Measurements from ENCODE around the gene TPCN2. TPM values are rescaled to one million over a fixed set of nuclear protein-coding genes. Genes with fewer than 3 reads are reported as not detected.

The TPCN2 gene
- total RNA-seq, 2 donors from 2014 or later: 4.2 to 5.3 TPM

- H3K9me3 ChIP-seq: no peaks in the 10 kb centered on the region
- DNase-seq (ENCODE audit: low spot score): no peak
- H3K27ac ChIP-seq: no peak overlapping the region
- no peak for TF ChIP-seq CTCF (IDR thresholded peaks at IDR 0.05)
- no peaks in the 10 kb centered on the region for H3K27me3 ChIP-seq
- peaks cover 8% of the 10 kb centered on the region for H3K36me3 ChIP-seq
- peaks cover 0 to 14% of the 10 kb centered on the region in 2 donors for H3K4me1 ChIP-seq
- H3K4me3 ChIP-seq: no peak overlapping the region
Measured at GRCh38 chr11:69084371-69084770, 35.6 kb downstream of the TPCN2 start.

GRCh38 chr11:69085490-69086095 is 36.9 kb downstream of the TPCN2 start:
- peaks cover 0 to 14% of the 10 kb centered on the region in 2 donors for H3K4me1 ChIP-seq
- DNase-seq (ENCODE audit: low spot score): no peak
- no peak overlapping the region for H3K4me3 ChIP-seq
- no peak for TF ChIP-seq CTCF (IDR thresholded peaks at IDR 0.05)
- H3K36me3 ChIP-seq: peaks cover 15% of the 10 kb centered on the region
- H3K27ac ChIP-seq: no peak overlapping the region
- H3K27me3 ChIP-seq: no peaks in the 10 kb centered on the region
- no peaks in the 10 kb centered on the region for H3K9me3 ChIP-seq

GRCh38 chr11:69086152-69087132 is 37.7 kb downstream of the TPCN2 start:
- no peak for TF ChIP-seq CTCF (IDR thresholded peaks at IDR 0.05)
- no peak overlapping the region for H3K4me3 ChIP-seq
- H3K4me1 ChIP-seq: peaks cover 0 to 14% of the 10 kb centered on the region in 2 donors
- H3K27me3 ChIP-seq: no peaks in the 10 kb centered on the region
- H3K27ac ChIP-seq: peak overlapping the region; percentile 10 to 16
- H3K9me3 ChIP-seq: no peaks in the 10 kb centered on the region
- H3K36me3 ChIP-seq: peaks cover 18% of the 10 kb centered on the region
- no peak for DNase-seq (ENCODE audit: low spot score)

- Histone ChIP-seq H3K9me3 (no peaks in the 10 kb centered on the region), H3K4me3 (no peak overlapping the region), H3K27me3 (no peaks in the 10 kb centered on the region), H3K27ac (peak overlapping the region; percentile 10 to 16), H3K4me1 (peaks cover 0 to 14% of the 10 kb centered on the region in 2 donors), H3K36me3 (peaks cover 23% of the 10 kb centered on the region)
- DNase-seq (ENCODE audit: low spot score): no peak
- TF ChIP-seq CTCF (IDR thresholded peaks at IDR 0.05): no peak
Measured at GRCh38 chr11:69087133-69087524, 38.4 kb downstream of the TPCN2 start.

GRCh38 chr11:69087811-69088210 is 39.1 kb downstream of the TPCN2 start:
- Histone ChIP-seq H3K4me1 (peaks cover 0 to 14% of the 10 kb centered on the region in 2 donors), H3K4me3 (no peak overlapping the region), H3K36me3 (peaks cover 23% of the 10 kb centered on the region), H3K9me3 (no peaks in the 10 kb centered on the region), H3K27ac (peak overlapping the region in 1 of 2 donors; percentile 16), H3K27me3 (no peaks in the 10 kb centered on the region)
- DNase-seq (ENCODE audit: low spot score): no peak
- no peak for TF ChIP-seq CTCF (IDR thresholded peaks at IDR 0.05)
